ENCODE data around the gene GTF3C1. TPM values are rescaled to one million over a fixed set of nuclear protein-coding genes. Genes with fewer than 3 reads are reported as not detected.

The GTF3C1 gene
- total and polyA plus RNA-seq, 2 of the 13 experiments (the other 11 are each of a cell fraction or from before 2014, with no cell fraction given), result 29.2 to 72.7 TPM

DNA sequence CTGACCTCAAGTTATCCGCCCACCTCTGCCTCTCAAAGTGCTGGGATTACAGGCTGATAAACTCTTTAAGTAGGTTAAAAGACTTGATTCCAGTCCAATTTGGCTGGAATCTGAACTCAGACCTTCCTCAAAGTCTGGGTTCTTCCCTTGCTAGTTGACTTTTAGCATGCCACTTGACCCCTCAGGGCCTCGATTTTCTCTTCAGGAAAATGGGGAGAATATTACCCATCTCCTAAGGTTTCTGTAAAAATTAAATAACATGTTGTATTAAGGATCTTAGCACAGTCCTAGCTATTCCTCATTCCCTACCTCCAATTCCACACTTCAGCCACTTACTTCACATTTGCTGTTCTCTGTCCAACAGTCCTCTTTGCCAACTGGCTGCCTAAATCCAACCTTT lies 1.9 kb downstream of the GTF3C1 start:
- CTCF ChIA-PET (ENCODE audit: low intra/inter-chr PET ratio, low total read pairs), result no interaction called here
- TF ChIP-seq, protein P1, sequence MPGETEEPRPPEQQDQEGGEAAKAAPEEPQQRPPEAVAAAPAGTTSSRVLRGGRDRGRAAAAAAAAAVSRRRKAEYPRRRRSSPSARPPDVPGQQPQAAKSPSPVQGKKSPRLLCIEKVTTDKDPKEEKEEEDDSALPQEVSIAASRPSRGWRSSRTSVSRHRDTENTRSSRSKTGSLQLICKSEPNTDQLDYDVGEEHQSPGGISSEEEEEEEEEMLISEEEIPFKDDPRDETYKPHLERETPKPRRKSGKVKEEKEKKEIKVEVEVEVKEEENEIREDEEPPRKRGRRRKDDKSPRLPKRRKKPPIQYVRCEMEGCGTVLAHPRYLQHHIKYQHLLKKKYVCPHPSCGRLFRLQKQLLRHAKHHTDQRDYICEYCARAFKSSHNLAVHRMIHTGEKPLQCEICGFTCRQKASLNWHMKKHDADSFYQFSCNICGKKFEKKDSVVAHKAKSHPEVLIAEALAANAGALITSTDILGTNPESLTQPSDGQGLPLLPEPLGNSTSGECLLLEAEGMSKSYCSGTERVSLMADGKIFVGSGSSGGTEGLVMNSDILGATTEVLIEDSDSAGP (CRISPR knock-in tag; IDR thresholded peaks at IDR 0.05; ENCODE audit: borderline replicate concordance), result no peak
- no peak for TF ChIP-seq FOSL1 (CRISPR knock-in tag; IDR thresholded peaks at IDR 0.05; ENCODE audit: borderline replicate concordance)
- TF ChIP-seq ZFP36L1 (CRISPR knock-in tag; IDR thresholded peaks at IDR 0.05), result no peak
- TF ChIP-seq ZNF292 (CRISPR knock-in tag; IDR thresholded peaks at IDR 0.05; ENCODE audit: borderline replicate concordance, low read depth), result 0 out of 2 replicates have a peak, but pooled peaks have one; percentile 22
- TF ChIP-seq, protein P2, sequence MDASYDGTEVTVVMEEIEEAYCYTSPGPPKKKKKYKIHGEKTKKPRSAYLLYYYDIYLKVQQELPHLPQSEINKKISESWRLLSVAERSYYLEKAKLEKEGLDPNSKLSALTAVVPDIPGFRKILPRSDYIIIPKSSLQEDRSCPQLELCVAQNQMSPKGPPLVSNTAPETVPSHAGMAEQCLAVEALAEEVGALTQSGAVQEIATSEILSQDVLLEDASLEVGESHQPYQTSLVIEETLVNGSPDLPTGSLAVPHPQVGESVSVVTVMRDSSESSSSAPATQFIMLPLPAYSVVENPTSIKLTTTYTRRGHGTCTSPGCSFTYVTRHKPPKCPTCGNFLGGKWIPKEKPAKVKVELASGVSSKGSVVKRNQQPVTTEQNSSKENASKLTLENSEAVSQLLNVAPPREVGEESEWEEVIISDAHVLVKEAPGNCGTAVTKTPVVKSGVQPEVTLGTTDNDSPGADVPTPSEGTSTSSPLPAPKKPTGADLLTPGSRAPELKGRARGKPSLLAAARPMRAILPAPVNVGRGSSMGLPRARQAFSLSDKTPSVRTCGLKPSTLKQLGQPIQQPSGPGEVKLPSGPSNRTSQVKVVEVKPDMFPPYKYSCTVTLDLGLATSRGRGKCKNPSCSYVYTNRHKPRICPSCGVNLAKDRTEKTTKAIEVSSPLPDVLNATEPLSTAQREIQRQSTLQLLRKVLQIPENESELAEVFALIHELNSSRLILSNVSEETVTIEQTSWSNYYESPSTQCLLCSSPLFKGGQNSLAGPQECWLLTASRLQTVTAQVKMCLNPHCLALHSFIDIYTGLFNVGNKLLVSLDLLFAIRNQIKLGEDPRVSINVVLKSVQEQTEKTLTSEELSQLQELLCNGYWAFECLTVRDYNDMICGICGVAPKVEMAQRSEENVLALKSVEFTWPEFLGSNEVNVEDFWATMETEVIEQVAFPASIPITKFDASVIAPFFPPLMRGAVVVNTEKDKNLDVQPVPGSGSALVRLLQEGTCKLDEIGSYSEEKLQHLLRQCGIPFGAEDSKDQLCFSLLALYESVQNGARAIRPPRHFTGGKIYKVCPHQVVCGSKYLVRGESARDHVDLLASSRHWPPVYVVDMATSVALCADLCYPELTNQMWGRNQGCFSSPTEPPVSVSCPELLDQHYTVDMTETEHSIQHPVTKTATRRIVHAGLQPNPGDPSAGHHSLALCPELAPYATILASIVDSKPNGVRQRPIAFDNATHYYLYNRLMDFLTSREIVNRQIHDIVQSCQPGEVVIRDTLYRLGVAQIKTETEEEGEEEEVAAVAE (CRISPR knock-in tag; IDR thresholded peaks at IDR 0.05; ENCODE audit: borderline replicate concordance), result no peak
- TF ChIP-seq, protein P3, sequence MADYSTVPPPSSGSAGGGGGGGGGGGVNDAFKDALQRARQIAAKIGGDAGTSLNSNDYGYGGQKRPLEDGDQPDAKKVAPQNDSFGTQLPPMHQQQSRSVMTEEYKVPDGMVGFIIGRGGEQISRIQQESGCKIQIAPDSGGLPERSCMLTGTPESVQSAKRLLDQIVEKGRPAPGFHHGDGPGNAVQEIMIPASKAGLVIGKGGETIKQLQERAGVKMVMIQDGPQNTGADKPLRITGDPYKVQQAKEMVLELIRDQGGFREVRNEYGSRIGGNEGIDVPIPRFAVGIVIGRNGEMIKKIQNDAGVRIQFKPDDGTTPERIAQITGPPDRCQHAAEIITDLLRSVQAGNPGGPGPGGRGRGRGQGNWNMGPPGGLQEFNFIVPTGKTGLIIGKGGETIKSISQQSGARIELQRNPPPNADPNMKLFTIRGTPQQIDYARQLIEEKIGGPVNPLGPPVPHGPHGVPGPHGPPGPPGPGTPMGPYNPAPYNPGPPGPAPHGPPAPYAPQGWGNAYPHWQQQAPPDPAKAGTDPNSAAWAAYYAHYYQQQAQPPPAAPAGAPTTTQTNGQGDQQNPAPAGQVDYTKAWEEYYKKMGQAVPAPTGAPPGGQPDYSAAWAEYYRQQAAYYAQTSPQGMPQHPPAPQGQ (CRISPR knock-in tag; IDR thresholded peaks at IDR 0.05; ENCODE audit: borderline replicate concordance), result no peak
- TF ChIP-seq TBL1XR1 (IDR thresholded peaks at IDR 0.05; ENCODE audit: borderline replicate concordance, low read length, partially characterized antibody), result no peak
- no peak for TF ChIP-seq DNMT3B (CRISPR knock-in tag; conservative IDR thresholded peaks at IDR 0.05)
- peak; percentile 87 for TF ChIP-seq ZNF629 (CRISPR knock-in tag; conservative IDR thresholded peaks at IDR 0.05)
- no peak for TF ChIP-seq TMF1 (CRISPR knock-in tag; IDR thresholded peaks at IDR 0.05; ENCODE audit: low read depth)
- TF ChIP-seq, protein P4, sequence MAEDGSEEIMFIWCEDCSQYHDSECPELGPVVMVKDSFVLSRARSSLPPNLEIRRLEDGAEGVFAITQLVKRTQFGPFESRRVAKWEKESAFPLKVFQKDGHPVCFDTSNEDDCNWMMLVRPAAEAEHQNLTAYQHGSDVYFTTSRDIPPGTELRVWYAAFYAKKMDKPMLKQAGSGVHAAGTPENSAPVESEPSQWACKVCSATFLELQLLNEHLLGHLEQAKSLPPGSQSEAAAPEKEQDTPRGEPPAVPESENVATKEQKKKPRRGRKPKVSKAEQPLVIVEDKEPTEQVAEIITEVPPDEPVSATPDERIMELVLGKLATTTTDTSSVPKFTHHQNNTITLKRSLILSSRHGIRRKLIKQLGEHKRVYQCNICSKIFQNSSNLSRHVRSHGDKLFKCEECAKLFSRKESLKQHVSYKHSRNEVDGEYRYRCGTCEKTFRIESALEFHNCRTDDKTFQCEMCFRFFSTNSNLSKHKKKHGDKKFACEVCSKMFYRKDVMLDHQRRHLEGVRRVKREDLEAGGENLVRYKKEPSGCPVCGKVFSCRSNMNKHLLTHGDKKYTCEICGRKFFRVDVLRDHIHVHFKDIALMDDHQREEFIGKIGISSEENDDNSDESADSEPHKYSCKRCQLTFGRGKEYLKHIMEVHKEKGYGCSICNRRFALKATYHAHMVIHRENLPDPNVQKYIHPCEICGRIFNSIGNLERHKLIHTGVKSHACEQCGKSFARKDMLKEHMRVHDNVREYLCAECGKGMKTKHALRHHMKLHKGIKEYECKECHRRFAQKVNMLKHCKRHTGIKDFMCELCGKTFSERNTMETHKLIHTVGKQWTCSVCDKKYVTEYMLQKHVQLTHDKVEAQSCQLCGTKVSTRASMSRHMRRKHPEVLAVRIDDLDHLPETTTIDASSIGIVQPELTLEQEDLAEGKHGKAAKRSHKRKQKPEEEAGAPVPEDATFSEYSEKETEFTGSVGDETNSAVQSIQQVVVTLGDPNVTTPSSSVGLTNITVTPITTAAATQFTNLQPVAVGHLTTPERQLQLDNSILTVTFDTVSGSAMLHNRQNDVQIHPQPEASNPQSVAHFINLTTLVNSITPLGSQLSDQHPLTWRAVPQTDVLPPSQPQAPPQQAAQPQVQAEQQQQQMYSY (CRISPR knock-in tag; IDR thresholded peaks at IDR 0.05), result no peak
- no peak for TF ChIP-seq IKZF4 (CRISPR knock-in tag; IDR thresholded peaks at IDR 0.05; ENCODE audit: borderline replicate concordance, low read depth, not compliant biosample characterization)

More for the DNA sequence above, 1.9 kb downstream of the GTF3C1 start:
- H3K4me2 ChIP-seq (ENCODE audit: low read depth, low read length), result peak overlapping the region; percentile 84
- ATAC-seq, result no peak
- no peak overlapping the region for H3K27ac ChIP-seq (ENCODE audit: extremely low read length, insufficient read depth, low read length)
- peaks cover 21 to 31% of the 10 kb centered on the region in 2 experiments for H3K36me3 ChIP-seq (replicated peaks in 1 of 2; ENCODE audit: control insufficient read depth in 1 of 2, insufficient read depth in 2 of 2, low read length in 2 of 2)
- H3K9me3 ChIP-seq (ENCODE audit: low read length), result no peaks in the 10 kb centered on the region
- peaks cover 36% of the 10 kb centered on the region for H3K79me2 ChIP-seq (ENCODE audit: insufficient read depth, low read length)
- POLR2A ChIA-PET, result no interaction called here
- in situ Hi-C loops (cut with HindIII; ENCODE audit: extremely low pct_ligation_motif_present, low pct_unique_long_range_greater_than_20kb), result no loop called here
- H3K27me3 ChIP-seq (ENCODE audit: control insufficient read depth in 1 of 2, insufficient read depth in 2 of 2, low read length in 2 of 2), result no peaks in the 10 kb centered on the region; a peak in 1 of 5 replicates
- WGBS (ENCODE audit: low lambda C conversion rate), result 90% methylated on average over 2 of the region's 2 CpGs
- peaks cover 34% of the 10 kb centered on the region for H3K4me1 ChIP-seq (ENCODE audit: insufficient read depth, low read length)
- FAIRE-seq, result no peak
- H2AFZ ChIP-seq (ENCODE audit: low read length), result no peak overlapping the region
- H3K4me3 ChIP-seq (replicated peaks in 1 of 3; ENCODE audit: insufficient read depth in 1 of 3, low read depth in 2 of 3, low read length in 3 of 3), result peak overlapping the region in 2 of 3 experiments; percentile 5 to 17; a peak in 1 of 6 replicates
- peak overlapping the region; percentile 87; the same call in 1 of the 2 replicates for H3K9ac ChIP-seq (ENCODE audit: insufficient read depth, low read depth, low read length)
- peaks cover 13% of the 10 kb centered on the region for H4K20me1 ChIP-seq (ENCODE audit: insufficient read depth, low read length)
- DNase-seq (ENCODE audit: low spot score), result no peak
- intact Hi-C loops (cut with micrococcal nuclease; ENCODE audit: unreplicated experiment), result no loop called here
- no TSS peak for BruUV-seq (replicated peaks)

Measured in HepG2 (cell line).